Midbrain (tissue), 1 donor: ENCODE results near the gene PCDHB11.
"Not testable (repeated sequence)": the region's sequence is repeated elsewhere in the genome, so short reads cannot be mapped to it uniquely, and the experiment has no call there.

Experiments used
- DNase-seq: peaks from one replicate; lab custom pipeline; 2025; lab: John Stamatoyannopoulos, UW

Gene PCDHB11

GRCh38 chr5:141199359-141200235 is at the start of gene PCDHB11:
TSS of gene PCDHB11 (plus strand) at chr5:141199627. CDS start at chr5:141199775, 148 bp downstream.
- DNase-seq = no peak

GRCh38 chr5:141149812-141150211 is 49.6 kb upstream of the PCDHB11 start, which contains the start of gene PCDHB6:
TSS of gene PCDHB6 (plus strand) at chr5:141150057. CDS start at chr5:141150258, 201 bp downstream.
- DNase-seq = no peak

DNA sequence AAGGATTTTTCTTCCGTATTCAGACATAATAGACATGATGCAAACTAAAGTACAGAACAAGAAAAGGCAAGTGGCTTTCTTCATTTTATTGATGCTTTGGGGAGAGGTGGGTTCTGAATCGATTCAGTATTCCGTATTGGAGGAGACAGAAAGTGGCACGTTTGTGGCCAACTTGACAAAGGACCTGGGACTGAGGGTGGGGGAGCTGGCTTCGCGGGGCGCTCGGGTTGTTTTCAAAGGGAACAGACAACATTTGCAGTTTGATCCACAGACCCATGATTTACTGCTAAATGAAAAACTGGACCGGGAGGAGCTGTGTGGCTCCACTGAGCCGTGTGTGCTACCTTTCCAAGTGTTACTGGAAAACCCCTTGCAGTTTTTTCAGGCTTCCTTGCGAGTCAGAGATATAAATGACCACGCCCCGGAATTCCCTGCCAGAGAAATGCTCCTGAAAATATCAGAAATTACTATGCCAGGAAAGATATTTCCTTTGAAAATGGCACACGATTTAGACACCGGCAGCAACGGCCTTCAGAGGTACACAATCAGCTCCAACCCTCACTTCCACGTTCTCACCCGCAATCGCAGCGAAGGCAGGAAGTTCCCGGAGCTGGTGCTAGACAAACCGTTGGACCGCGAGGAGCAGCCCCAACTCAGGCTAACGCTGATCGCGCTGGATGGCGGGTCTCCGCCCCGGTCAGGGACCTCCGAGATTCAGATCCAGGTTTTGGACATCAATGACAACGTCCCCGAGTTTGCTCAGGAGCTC is 49.0 kb upstream of the PCDHB11 start:
- DNase-seq = no peak

DNA sequence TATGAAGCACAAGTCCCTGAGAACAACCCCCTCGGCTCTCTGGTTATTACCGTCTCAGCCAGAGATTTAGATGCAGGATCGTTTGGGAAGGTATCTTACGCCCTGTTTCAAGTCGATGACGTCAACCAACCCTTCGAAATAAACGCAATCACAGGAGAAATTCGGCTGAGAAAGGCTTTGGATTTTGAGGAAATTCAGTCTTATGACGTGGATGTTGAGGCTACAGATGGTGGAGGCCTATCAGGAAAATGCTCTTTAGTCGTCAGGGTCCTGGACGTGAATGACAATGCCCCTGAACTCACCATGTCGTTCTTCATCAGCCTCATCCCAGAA is 48.5 kb upstream of the PCDHB11 start:
- DNase-seq = no peak

DNA sequence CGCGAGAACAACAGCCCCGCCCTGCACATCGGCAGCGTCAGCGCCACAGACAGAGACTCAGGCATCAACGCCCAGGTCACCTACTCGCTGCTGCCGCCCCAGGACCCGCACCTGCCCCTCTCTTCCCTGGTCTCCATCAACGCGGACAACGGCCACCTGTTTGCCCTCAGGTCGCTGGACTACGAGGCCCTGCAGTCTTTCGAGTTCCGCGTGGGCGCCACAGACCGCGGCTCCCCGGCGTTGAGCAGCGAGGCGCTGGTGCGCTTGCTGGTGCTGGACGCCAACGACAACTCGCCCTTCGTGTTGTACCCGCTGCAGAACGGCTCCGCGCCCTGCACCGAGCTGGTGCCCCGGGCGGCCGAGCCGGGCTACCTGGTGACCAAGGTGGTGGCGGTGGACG is 47.8 kb upstream of the PCDHB11 start:
- not testable (repeated sequence) for DNase-seq

- DNase-seq = not testable (repeated sequence)
Observed at GRCh38 chr5:141152096-141152495, 47.3 kb upstream of the PCDHB11 start.

DNA sequence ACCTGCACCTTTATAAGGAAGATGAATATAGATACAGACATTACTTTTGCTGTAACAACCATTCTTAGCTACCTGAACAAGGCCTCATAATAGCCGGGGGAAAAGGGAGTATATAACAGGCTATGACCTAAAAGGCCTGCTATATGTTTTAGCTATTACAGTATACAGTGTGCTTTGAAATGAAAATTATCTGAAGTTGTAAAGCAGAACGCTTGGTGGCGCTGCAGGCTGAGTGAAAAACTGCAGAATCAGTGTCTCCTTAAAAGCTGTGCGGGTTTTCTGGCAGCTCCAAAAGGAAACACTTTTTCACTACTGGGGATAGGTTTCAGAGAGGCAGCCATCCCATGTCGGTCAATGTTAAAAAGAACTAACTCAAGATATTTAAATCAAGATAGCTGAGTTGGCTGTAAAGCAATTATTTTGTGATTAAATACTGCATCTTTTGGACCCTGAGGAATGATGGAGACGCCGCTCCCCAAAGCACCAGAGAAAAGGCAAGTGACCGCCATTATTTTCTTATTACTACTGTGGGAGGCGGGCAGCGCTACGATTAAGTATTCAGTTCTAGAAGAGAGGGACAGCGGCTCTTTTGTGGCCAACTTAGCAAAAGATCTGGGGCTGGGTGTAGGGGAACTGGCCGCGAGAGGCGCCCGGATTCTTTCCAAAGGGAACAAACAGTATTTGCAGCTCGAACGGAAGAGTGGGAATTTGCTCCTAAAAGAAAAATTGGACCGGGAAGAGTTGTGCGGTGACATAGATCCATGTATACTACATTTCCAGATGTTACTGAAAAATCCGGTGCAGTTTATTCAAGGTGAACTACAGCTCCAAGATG is 43.7 kb upstream of the PCDHB11 start:
- DNase-seq = no peak

- not testable (repeated sequence) for DNase-seq
Observed at GRCh38 chr5:141157356-141157755, 42.1 kb upstream of the PCDHB11 start.

- DNase-seq = not testable (repeated sequence)
Observed at GRCh38 chr5:141157901-141158300, 41.5 kb upstream of the PCDHB11 start.

DNA sequence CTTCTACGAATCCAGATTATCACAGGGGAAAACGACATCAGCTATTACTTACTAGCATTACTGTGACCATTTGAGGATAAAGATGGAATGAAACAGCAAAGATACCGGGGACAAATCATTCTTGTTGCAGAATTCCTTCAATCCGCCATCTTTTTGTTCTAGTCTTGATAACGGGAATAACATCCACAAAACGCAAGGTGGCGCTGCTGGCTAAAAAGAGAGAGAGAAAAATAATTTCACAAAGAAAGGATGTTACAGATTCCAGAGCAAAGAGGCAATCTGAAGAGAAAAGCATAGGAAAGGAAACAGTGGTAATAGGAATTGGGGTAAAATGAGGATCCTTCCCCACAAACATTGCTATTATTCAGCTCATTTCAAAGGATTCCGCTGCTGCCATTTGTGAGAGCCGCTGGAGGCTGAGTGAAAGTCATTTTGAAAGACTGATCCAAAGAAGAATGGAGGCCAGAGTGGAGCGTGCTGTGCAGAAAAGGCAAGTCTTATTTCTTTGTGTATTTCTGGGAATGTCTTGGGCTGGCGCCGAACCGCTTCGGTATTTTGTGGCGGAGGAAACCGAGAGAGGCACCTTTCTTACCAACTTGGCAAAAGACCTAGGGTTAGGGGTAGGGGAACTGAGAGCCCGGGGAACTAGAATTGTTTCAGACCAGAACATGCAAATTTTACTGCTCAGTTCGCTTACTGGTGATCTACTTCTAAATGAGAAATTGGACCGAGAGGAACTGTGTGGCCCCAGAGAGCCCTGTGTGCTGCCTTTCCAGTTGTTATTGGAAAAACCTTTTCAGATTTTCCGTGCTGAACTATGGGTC is 26.8 kb upstream of the PCDHB11 start, which contains the start of gene PCDHB7:
PCDHB7 (plus strand) TSS at position 264 of the 824 bp plus-strand sequence; CDS start at position 456, 192 bp downstream.
- peak; percentile 18 for DNase-seq

DNA sequence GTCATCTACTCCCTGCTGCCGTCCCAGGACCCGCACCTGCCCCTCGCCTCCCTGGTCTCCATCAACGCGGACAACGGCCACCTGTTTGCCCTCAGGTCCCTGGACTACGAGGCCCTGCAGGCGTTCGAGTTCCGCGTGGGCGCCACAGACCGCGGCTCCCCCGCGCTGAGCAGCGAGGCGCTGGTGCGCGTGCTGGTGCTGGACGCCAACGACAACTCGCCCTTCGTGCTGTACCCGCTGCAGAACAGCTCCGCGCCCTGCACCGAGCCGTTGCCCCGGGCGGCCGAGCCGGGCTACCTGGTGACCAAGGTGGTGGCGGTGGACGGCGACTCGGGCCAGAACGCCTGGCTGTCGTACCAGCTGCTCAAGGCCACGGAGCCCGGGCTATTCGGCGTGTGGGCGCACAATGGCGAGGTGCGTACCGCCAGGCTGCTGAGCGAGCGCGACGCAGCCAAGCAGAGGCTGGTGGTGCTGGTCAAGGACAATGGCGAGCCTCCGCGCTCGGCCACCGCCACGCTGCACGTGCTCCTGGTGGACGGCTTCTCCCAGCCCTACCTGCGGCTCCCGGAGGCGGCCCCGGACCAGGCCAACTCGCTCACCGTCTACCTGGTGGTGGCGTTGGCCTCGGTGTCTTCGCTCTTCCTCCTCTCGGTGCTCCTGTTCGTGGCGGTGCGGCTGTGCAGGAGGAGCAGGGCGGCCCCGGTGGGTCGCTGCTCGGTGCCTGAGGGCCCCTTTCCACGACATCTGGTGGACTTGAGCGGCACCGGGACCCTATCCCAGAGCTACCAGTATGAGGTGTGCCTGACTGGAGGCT is 24.9 kb upstream of the PCDHB11 start:
- DNase-seq = not testable (repeated sequence)

DNA sequence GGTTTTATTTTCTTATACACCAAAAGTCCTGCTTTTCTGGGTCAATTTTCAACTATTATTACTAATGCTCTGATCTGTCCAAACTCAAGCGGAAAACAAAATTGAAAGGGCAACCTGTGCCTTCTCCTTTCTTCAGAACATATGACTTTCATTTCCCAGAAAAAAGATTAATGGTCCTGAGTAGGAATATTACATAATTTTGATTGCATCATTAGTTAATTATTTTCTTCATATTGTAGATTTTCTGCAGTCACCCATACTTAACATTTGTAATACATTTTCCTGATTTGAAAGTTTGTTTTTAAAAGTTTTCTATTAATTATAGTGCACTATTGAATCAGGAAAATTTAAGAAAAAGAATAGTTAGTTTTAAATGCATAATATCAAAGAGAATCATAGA is 23.5 kb upstream of the PCDHB11 start:
- no peak for DNase-seq

- DNase-seq = not testable (repeated sequence)
Observed at GRCh38 chr5:141177577-141178191, 21.7 kb upstream of the PCDHB11 start, which contains the start of gene PCDHB8. TSS of gene PCDHB8 (plus strand) at chr5:141177790. CDS start at chr5:141178035, 245 bp downstream.

DNA sequence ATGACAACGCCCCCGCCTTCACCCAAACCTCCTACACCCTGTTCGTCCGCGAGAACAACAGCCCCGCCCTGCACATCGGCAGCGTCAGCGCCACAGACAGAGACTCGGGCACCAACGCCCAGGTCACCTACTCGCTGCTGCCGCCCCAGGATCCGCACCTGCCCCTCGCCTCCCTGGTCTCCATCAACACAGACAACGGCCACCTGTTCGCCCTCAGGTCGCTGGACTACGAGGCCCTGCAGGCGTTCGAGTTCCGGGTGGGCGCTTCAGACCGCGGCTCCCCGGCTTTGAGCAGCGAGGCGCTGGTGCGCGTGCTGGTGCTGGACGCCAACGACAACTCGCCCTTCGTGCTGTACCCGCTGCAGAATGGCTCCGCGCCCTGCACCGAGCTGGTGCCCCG is 20.1 kb upstream of the PCDHB11 start:
- DNase-seq = not testable (repeated sequence)

DNA sequence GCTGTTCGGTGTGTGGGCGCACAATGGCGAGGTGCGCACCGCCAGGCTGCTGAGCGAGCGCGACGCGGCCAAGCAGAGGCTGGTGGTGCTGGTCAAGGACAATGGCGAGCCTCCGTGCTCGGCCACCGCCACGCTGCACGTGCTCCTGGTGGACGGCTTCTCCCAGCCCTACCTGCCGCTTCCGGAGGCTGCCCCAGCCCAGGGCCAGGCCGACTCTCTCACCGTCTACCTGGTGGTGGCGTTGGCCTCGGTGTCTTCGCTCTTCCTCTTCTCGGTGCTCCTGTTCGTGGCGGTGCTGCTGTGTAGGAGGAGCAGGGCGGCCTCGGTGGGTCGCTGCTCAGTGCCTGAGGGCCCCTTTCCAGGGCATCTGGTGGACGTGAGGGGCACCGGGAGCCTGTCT is 19.6 kb upstream of the PCDHB11 start:
- not testable (repeated sequence) for DNase-seq

DNA sequence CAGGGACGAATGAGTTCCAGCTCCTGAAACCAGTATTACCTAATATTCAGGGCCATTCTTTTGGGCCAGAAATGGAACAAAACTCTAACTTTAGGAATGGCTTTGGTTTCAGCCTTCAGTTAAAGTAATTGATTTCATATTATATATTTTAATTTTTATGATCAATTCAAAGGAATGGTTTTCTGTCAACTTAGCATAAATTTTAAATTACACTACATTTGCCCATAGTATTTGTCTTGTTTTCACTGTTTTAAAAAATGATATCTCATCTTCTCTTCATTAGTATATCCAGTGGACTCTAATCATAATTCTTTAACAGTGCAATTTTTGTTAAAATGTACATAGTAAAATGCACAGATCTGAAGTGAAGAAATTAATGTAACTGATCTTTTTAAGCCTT is 19.1 kb upstream of the PCDHB11 start:
- DNase-seq = no peak

GRCh38 chr5:141182248-141182647 is 17.2 kb upstream of the PCDHB11 start, which contains the start of gene PCDHB16:
TSS of gene PCDHB16 (plus strand) at chr5:141182387. CDS start at chr5:141182560, 173 bp downstream.
- DNase-seq = peak; percentile 48

GRCh38 chr5:141184117-141184855 is 15.1 kb upstream of the PCDHB11 start:
- DNase-seq = not testable (repeated sequence)
